ENCODE results near the gene MDFI.

Gene MDFI

GRCh38 chr6:41700463-41701347 lies 62.4 kb downstream of the MDFI start:
- DNase-seq (ENCODE audit: extremely low read depth in 1 of 2, low read depth in 1 of 2), result no peak

GRCh38 chr6:41702089-41702745 lies 63.9 kb downstream of the MDFI start:
- no peak for DNase-seq (ENCODE audit: extremely low read depth in 1 of 2, low read depth in 1 of 2)

- no peak for DNase-seq (ENCODE audit: extremely low read depth in 1 of 2, low read depth in 1 of 2)
These were observed 64.7 kb downstream of the MDFI start for GRCh38 chr6:41702771-41703494.
